ENCODE measurements around the gene UGGT2.
"Not testable (repeated sequence)": the region's sequence is repeated elsewhere in the genome, so short reads cannot be mapped to it uniquely, and the experiment has no call there.

Gene UGGT2

DNA sequence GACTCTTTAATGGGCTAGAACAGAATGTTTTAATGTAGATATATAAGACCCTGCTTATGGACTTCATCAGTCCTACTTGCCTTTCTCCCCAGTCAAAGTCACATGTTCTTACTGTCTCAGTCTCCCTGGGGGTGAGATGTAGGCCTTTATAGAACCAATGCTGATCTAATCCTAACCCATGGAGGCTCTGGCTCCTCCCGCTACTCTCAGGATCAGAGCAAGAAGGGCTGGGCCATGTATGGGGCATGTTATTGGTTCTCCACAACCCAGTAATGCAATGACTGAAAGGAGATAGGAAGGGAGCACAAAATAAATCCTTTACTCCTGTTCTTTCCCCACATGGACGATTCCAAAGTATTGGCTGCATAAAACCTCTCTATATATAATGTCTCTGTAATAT, 82.3 kb downstream of the UGGT2 start:
- DNase-seq: no peak

GRCh38 chr13:95968906-95969305, 84.3 kb downstream of the UGGT2 start:
- DNase-seq: no peak

- no peak for DNase-seq
Measured at GRCh38 chr13:95957331-95957730, 95.9 kb downstream of the UGGT2 start.

DNA sequence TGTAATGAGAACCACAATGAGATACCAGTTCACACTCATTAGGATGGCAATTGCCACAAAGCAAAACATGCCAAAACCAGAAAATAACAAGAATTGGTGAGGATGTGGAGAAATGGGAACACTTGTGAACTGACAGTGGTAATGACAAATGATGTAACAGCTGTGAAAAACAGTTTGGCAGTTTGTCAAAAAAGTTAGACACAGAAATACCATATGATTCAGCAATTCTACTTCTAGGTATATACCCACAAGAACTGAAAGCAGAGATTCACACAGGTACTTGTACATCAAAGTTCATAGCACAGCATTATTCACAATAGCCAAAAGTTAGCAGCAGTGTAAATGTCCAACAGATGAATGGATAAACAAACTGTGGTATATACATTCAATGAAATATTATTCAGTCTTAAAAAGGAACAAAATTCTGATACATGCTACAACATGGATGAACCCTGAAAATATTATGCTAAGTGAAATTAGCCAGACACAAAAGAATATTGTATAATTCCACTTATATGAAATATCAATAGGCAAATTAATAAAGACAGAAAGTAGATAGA, 96.5 kb downstream of the UGGT2 start:
- DNase-seq: no peak

- DNase-seq: no peak
Measured at GRCh38 chr13:95955719-95956118, 97.5 kb downstream of the UGGT2 start.

DNA sequence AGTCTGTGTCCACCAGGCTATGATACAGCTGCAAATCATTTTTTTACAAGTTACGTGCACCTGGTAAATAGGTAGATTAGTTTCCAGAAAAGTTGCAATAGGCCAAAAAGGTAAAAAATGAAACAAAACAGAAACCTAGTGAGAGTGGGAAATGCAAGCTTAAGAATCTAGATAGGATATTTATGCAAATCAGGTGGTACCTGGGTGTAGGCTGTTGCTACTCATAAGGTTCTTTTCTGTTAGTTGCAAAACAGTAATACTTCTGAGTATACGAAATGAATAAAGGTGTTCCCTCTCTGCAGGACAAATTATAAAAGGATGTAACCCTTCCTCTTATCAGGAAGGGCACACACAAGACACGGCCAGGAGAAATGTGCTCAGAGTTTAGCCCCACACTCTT, 97.9 kb downstream of the UGGT2 start:
- DNase-seq: no peak

GRCh38 chr13:95954266-95954665, 98.9 kb downstream of the UGGT2 start:
- DNase-seq: no peak

DNA sequence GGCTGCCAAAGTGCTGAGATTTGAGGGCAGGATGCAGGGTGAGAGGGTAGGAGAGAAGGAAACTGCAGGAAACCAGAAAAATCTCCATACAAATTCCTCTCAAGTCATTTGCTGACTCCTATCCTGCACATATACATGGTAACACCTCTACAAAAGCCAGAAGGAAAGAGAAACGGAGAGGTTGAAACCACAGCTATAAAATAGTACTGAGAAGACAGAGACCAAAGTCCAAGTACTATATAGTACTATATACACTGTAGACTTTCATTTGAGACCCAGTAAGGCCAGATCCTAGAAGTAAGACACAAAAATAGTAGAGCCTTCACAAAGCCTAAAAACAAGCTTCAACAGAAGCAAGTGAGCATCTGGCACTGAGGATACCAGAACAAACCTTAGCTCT, 103.1 kb downstream of the UGGT2 start:
- DNase-seq: no peak

DNA sequence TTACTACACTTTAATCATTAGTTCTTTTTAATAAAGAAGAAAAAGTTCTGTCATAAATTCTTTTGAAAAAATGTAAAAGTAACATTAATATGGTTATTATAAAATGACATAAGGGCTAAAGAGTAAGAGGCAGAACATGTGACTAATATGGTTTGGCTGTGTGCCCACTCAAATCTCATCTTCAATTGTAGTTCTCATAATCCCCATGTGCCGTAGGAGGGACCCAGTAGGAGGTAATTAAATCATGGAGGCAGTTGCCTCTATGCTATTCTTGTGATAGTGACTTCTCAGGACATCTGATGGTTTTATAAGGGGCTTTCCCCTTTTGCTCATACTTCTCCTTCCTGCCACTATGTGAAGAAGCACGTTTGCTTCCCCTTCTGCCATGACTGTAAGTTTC, 104.5 kb downstream of the UGGT2 start:
- DNase-seq: no peak

GRCh38 chr13:95937714-95938320, 115.4 kb downstream of the UGGT2 start:
- DNase-seq: no peak

GRCh38 chr13:95931300-95932025, 121.7 kb downstream of the UGGT2 start:
- DNase-seq: no peak

- no peak for DNase-seq
Measured at GRCh38 chr13:95929430-95929829, 123.8 kb downstream of the UGGT2 start.

DNA sequence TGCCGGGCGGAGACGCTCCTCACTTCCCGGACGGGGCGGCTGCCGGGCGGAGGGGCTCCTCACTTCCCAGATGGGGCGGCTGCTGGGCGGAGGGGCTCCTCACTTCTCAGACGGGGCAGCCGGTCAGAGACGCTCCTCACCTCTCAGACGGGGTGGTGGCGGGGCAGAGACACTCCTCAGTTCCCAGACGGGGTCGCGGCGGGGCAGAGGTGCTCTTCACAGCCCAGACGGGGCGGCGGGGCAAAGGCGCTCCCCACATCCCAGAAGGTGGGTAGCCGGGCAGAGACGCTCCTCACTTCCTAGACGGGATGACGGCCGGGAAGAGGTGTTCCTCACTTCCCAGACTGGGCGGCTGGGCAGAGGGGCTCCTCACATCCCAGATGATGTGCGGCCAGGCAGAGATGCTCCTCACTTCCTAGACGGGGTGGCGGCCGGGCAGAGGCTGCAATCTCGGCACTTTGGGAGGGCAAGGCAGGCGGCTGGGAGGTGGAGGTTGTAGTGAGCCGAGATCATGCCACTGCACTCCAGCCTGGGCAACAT, 124.8 kb downstream of the UGGT2 start:
- not testable (repeated sequence) for DNase-seq

- no peak for DNase-seq
Measured at GRCh38 chr13:95926231-95926630, 127.0 kb downstream of the UGGT2 start.

DNA sequence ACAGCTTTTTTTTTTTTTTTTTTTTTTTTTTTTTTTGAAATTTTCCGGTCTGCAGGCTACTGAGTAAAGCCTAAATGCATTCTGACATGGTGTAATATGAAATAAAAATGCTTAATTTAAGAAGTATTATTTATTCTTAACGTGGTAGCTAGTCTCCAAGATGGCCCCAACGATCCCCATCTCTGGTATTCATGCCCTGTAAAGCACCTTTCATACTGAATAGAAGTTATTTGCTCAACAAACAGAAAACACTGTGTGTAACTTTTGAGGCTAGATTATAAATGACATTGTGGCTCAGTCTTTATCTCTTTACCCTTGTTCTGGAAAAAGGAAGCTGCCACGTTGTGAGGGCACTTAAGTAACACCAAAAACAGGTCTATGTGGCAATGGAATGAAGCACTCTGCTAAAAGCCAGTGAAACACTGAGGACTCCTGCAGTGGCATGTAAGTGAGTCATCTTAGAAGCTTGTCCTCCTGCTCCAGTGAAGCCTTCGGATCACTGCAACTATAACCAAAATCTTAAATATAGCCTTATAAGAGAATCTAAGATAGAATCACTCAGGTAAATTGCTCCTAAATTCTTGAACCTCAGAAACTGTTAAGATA, 128.7 kb downstream of the UGGT2 start:
- no peak for DNase-seq

DNA sequence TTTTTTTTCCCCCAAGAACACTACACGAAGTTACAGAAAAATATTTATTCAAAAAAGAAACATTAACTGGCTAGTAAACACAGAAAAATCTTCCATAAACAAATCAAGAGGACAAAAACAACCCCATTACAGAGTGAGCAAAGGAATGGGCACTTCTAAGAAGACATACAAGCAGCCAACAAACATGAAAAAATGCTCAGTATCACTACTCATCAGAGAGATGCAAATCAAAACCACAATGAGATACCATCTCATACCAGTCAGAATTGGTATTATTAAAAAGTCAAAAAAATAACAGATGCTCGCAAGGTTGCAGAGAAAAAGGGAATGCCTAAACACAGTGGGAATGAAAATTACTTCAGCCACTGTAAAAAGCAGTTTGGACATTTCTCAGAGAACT, 131.7 kb downstream of the UGGT2 start:
- no peak for DNase-seq

DNA sequence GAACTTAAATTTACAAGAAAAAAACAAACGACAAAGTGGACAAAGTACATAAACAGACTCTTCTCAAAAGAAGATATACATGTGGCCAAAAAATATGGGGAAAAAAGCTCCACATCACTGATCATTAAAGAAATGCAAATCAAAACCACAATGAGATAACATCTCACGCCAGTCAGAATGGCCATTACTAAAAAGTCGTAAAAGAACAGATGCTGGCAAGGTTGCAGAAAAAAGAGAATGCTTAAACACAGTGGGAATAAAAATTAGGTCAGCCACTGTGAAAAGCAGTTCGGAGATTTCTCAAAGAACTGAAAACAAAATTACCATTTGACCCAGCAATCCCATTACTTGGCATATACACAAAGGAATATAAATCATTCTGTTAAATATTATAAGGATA, 132.7 kb downstream of the UGGT2 start:
- no peak for DNase-seq

GRCh38 chr13:95918860-95919259, 134.3 kb downstream of the UGGT2 start:
- no peak for DNase-seq

- no peak for DNase-seq
Measured at GRCh38 chr13:95914991-95915501, 138.2 kb downstream of the UGGT2 start.

GRCh38 chr13:95906999-95907398, 146.2 kb downstream of the UGGT2 start:
- DNase-seq: no peak

DNA sequence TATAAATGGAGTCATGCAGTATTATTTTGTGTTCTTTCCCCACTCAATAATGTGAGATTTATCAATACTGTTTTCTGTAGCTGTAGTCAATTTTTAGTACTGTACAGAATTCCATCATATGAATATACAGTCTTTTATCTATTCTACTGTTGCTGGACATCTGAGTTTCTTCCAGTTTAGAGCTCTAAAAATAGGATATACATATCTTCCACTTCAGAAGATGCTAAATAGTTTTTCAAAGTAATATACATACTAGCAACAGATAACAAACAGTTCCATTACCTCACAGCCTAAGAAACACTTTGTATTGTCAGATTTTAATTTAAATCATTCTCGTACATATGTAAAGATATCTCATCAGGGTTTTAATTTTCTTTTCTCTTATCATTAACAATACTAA, 149.6 kb downstream of the UGGT2 start:
- no peak for DNase-seq

DNA sequence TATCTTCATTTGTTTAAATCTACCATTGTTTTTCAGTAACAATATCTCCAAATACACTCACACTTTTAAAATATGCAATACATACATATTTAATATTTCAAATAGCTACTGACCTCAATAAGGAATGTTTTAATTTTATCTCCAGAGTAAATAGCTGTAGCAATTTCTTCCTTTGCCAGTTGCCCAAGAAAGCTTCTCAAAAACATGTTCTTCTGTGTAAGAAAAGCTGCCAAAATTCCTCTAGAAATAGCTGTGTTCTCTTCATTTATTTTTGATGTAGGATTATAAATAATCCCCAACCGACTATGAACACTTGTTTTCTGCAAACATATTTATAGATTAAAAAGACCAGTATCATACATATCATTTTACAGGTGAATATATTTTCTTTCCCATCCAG, 150.5 kb downstream of the UGGT2 start:
- no peak for DNase-seq

GRCh38 chr13:95898256-95898655, 154.9 kb downstream of the UGGT2 start:
- no peak for DNase-seq

- no peak for DNase-seq
Measured at GRCh38 chr13:95896301-95896700, 156.9 kb downstream of the UGGT2 start.
